HEK293 (cell line): ENCODE results near the gene LHFPL6.

Experiments used
- CTCF ChIA-PET: fragments of 350-600 bp; formaldehyde crosslinking; extraction: SDS; loops from one replicate; lab custom pipeline; 2021; ENCODE audit warnings: antibody characterized with exemption; lab: Yijun Ruan, JAX
- POLR2A ChIA-PET: fragments of 300-600 bp; formaldehyde crosslinking; extraction: SDS; loops from one replicate; lab custom pipeline; 2020; ENCODE audit warnings: antibody characterized with exemption, inconsistent platforms; lab: Yijun Ruan, JAX
- H3K27ac ChIP-seq: fragments of 200-500 bp; sonication (Bioruptor generic); 2 replicates; pipeline ENCODE4 v1.5.1; 2014; ENCODE audit warnings: low read depth, low read length, control low read depth, inconsistent platforms; ENCODE audit errors: extremely low read depth
- H3K36me3 ChIP-seq, 2 experiments: fragments of 200-500 bp in 1 of 2; sonication (Bioruptor generic) in 1 of 2; 1 replicate in 1 of 2; 2 replicates in 1 of 2; pipeline ENCODE4 v1.5.1; 2014 to 2017; ENCODE audit warnings: inconsistent platforms in 2 of 2, low read length in 2 of 2; ENCODE audit not compliant: control insufficient read depth in 2 of 2, insufficient read depth in 1 of 2
- H3K4me1 ChIP-seq: fragments of 200-500 bp; sonication (Bioruptor generic); 2 replicates; pipeline ENCODE4 v1.5.1; 2014; ENCODE audit warnings: mild to moderate bottlenecking, low read length, inconsistent platforms; ENCODE audit not compliant: control insufficient read depth, insufficient read depth
- H3K4me3 ChIP-seq: 2 replicates; pipeline ENCODE4 v1.5.1; 2011; ENCODE audit warnings: low read depth, mild to moderate bottlenecking, control low read depth, low read length, moderate library complexity
- H3K9me3 ChIP-seq: fragments of 200-500 bp; sonication (Bioruptor generic); 2 replicates; pipeline ENCODE4 v1.5.1; 2014; ENCODE audit warnings: low read depth, low read length, inconsistent platforms; ENCODE audit not compliant: control insufficient read depth, insufficient read depth
- BCL11B ChIP-seq: fragments of 450-650 bp; formaldehyde crosslinking; IDR thresholded peaks from 2 replicates; pipeline ENCODE4 v1.5.1; 2016; ENCODE audit warnings: low read depth, missing biosample characterization, missing genetic modification characterization
- IKZF3 ChIP-seq: fragments of 450-650 bp; IDR thresholded peaks from 2 replicates; pipeline ENCODE4 v1.5.0; 2018; ENCODE audit warnings: missing biosample characterization, mild to moderate bottlenecking, missing genetic modification characterization, moderate library complexity
- MYNN ChIP-seq: fragments of 450-650 bp; formaldehyde crosslinking; IDR thresholded peaks from 2 replicates; pipeline ENCODE4 v1.5.1; 2016; ENCODE audit warnings: missing biosample characterization, missing genetic modification characterization, borderline replicate concordance
- PRDM1 ChIP-seq: fragments of 450-650 bp; formaldehyde crosslinking; IDR thresholded peaks from 2 replicates; pipeline ENCODE4; 2016; ENCODE audit warnings: missing biosample characterization, missing genetic modification characterization
- PRDM6 ChIP-seq: fragments of 450-650 bp; formaldehyde crosslinking; IDR thresholded peaks from 2 replicates; pipeline ENCODE4 v1.5.1; 2017; ENCODE audit warnings: missing biosample characterization, missing genetic modification characterization
- SALL2 ChIP-seq: fragments of 450-650 bp; formaldehyde crosslinking; IDR thresholded peaks from 2 replicates; pipeline ENCODE4 v1.5.0; 2017; ENCODE audit warnings: missing biosample characterization, mild to moderate bottlenecking, missing genetic modification characterization, borderline replicate concordance
- TRIM28 ChIP-seq: IDR thresholded peaks from 2 replicates; pipeline ENCODE4 v1.6.1; 2011; ENCODE audit warnings: low read length, control low read depth, borderline replicate concordance
- YY1 ChIP-seq: fragments of 450-650 bp; formaldehyde crosslinking; IDR thresholded peaks from 2 replicates; pipeline ENCODE4 v1.5.1; 2018; ENCODE audit warnings: missing biosample characterization, missing genetic modification characterization
- YY2 ChIP-seq: fragments of 450-650 bp; formaldehyde crosslinking; IDR thresholded peaks from 2 replicates; pipeline ENCODE4 v1.5.1; 2016; ENCODE audit warnings: missing biosample characterization, missing genetic modification characterization
- ZBTB1 ChIP-seq: fragments of 450-650 bp; formaldehyde crosslinking; IDR thresholded peaks from 2 replicates; pipeline ENCODE4 v1.5.1; 2016; ENCODE audit warnings: missing biosample characterization, missing genetic modification characterization
- ZBTB20 ChIP-seq: fragments of 450-650 bp; formaldehyde crosslinking; IDR thresholded peaks from 2 replicates; pipeline ENCODE4 v1.5.1; 2016; ENCODE audit warnings: missing biosample characterization, missing genetic modification characterization
- ZBTB48 ChIP-seq: fragments of 450-650 bp; formaldehyde crosslinking; IDR thresholded peaks from 2 replicates; pipeline ENCODE4 v1.5.1; 2016; ENCODE audit warnings: missing biosample characterization, missing genetic modification characterization
- ZBTB8A ChIP-seq: fragments of 450-650 bp; formaldehyde crosslinking; IDR thresholded peaks from 2 replicates; pipeline ENCODE4 v1.5.1; 2016; ENCODE audit warnings: missing biosample characterization, missing genetic modification characterization
- ZFP41 ChIP-seq: fragments of 450-650 bp; formaldehyde crosslinking; IDR thresholded peaks from 2 replicates; pipeline ENCODE4 v1.5.1; 2016; ENCODE audit warnings: missing biosample characterization, missing genetic modification characterization, borderline replicate concordance
- ZIC2 ChIP-seq: fragments of 450-650 bp; formaldehyde crosslinking; IDR thresholded peaks from 2 replicates; pipeline ENCODE4 v1.5.1; 2016; ENCODE audit warnings: missing biosample characterization, missing genetic modification characterization
- ZNF202 ChIP-seq: fragments of 450-650 bp; formaldehyde crosslinking; IDR thresholded peaks from 2 replicates; pipeline ENCODE4 v1.5.1; 2016; ENCODE audit warnings: missing biosample characterization, missing genetic modification characterization, borderline replicate concordance
- ZNF223 ChIP-seq: fragments of 450-650 bp; formaldehyde crosslinking; IDR thresholded peaks from 2 replicates; pipeline ENCODE4 v1.5.1; 2016; ENCODE audit warnings: missing biosample characterization, missing genetic modification characterization
- ZNF324 ChIP-seq: fragments of 450-650 bp; formaldehyde crosslinking; IDR thresholded peaks from 2 replicates; pipeline ENCODE4 v1.5.1; 2016; ENCODE audit warnings: missing biosample characterization, missing genetic modification characterization
- ZNF341 ChIP-seq: fragments of 450-650 bp; formaldehyde crosslinking; IDR thresholded peaks from 2 replicates; pipeline ENCODE4; 2016; ENCODE audit warnings: low read depth, missing biosample characterization, missing genetic modification characterization
- ZNF530 ChIP-seq: fragments of 450-650 bp; formaldehyde crosslinking; IDR thresholded peaks from 2 replicates; pipeline ENCODE4 v1.5.1; 2016; ENCODE audit warnings: low read depth, missing biosample characterization, missing genetic modification characterization
- ZNF549 ChIP-seq: fragments of 450-650 bp; IDR thresholded peaks from 2 replicates; pipeline ENCODE4 v1.5.1; 2018; ENCODE audit warnings: missing biosample characterization, missing genetic modification characterization, mild to moderate bottlenecking, inconsistent platforms, moderate library complexity
- ZNF571 ChIP-seq: fragments of 450-650 bp; formaldehyde crosslinking; IDR thresholded peaks from 2 replicates; pipeline ENCODE4 v1.5.0; 2017; ENCODE audit warnings: missing biosample characterization, missing genetic modification characterization
- ZNF670 ChIP-seq: fragments of 450-650 bp; formaldehyde crosslinking; IDR thresholded peaks from 2 replicates; pipeline ENCODE4 v1.5.1; 2016; ENCODE audit warnings: missing biosample characterization, missing genetic modification characterization, low read depth
- ZNF776 ChIP-seq: fragments of 450-650 bp; formaldehyde crosslinking; IDR thresholded peaks from 2 replicates; pipeline ENCODE4 v1.5.0; 2017; ENCODE audit warnings: missing biosample characterization, missing genetic modification characterization, borderline replicate concordance
- TF ChIP-seq, protein P1 (sequence below): fragments of 450-650 bp; formaldehyde crosslinking; IDR thresholded peaks from 2 replicates; pipeline ENCODE4 v1.5.1; 2016; ENCODE audit warnings: missing biosample characterization, missing genetic modification characterization
- TF ChIP-seq, protein P2 (sequence below): IDR thresholded peaks from 2 replicates; pipeline ENCODE4 v1.6.1; 2011; ENCODE audit warnings: mild to moderate bottlenecking, low read depth, low read length, borderline replicate concordance
- TF ChIP-seq, protein P3 (sequence below): fragments of 450-650 bp; formaldehyde crosslinking; IDR thresholded peaks from 2 replicates; pipeline ENCODE4 v1.5.1; 2016; ENCODE audit warnings: missing biosample characterization, missing genetic modification characterization
- TF ChIP-seq, protein P4 (sequence below): fragments of 450-650 bp; formaldehyde crosslinking; IDR thresholded peaks from 2 replicates; pipeline ENCODE4 v1.5.1; 2016; ENCODE audit warnings: missing biosample characterization, missing genetic modification characterization
- TF ChIP-seq, protein P5 (sequence below): fragments of 450-650 bp; formaldehyde crosslinking; IDR thresholded peaks from 2 replicates; pipeline ENCODE4 v1.5.1; 2017; ENCODE audit warnings: missing biosample characterization, missing genetic modification characterization

The LHFPL6 gene

DNA sequence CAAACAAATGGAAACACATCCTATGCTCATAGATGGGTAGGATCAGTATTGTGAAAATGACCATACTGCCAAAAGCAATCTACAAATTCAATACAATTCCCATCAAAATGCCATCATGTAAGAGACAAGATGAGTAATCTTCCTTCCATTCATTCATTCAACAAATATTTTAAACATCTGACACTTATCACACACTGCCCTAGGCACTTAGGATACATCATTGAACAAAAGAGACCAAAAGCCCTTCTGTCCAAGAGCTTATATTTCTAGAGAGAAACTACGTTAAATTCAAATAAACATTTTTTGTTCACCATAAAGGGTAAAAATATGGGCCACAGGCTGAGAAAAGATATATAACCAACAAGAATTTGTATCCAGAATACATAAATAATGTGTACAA lies 20.5 kb upstream of the LHFPL6 start:
- Histone ChIP-seq H3K36me3 (no peaks in the 10 kb centered on the region), H3K27ac (no peak overlapping the region), H3K9me3 (no peaks in the 10 kb centered on the region), H3K4me3 (no peak overlapping the region), H3K4me1 (no peaks in the 10 kb centered on the region)
- TF ChIP-seq PRDM6 (tag by site-specific recombination): no peak
- TF ChIP-seq MYNN (tag by site-specific recombination): no peak
- TF ChIP-seq, protein P1, sequence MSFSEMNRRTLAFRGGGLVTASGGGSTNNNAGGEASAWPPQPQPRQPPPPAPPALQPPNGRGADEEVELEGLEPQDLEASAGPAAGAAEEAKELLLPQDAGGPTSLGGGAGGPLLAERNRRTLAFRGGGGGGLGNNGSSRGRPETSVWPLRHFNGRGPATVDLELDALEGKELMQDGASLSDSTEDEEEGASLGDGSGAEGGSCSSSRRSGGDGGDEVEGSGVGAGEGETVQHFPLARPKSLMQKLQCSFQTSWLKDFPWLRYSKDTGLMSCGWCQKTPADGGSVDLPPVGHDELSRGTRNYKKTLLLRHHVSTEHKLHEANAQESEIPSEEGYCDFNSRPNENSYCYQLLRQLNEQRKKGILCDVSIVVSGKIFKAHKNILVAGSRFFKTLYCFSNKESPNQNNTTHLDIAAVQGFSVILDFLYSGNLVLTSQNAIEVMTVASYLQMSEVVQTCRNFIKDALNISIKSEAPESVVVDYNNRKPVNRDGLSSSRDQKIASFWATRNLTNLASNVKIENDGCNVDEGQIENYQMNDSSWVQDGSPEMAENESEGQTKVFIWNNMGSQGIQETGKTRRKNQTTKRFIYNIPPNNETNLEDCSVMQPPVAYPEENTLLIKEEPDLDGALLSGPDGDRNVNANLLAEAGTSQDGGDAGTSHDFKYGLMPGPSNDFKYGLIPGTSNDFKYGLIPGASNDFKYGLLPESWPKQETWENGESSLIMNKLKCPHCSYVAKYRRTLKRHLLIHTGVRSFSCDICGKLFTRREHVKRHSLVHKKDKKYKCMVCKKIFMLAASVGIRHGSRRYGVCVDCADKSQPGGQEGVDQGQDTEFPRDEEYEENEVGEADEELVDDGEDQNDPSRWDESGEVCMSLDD: no peak
- no peak for TF ChIP-seq ZBTB20
- no peak for TF ChIP-seq YY2 (tag by site-specific recombination)
- TF ChIP-seq ZFP41 (tag by site-specific recombination): no peak
- TF ChIP-seq ZNF776 (tag by site-specific recombination): no peak
- TF ChIP-seq ZBTB48 (tag by site-specific recombination): no peak
- TF ChIP-seq YY1: no peak
- TF ChIP-seq PRDM1: no peak
- TF ChIP-seq, protein P2, sequence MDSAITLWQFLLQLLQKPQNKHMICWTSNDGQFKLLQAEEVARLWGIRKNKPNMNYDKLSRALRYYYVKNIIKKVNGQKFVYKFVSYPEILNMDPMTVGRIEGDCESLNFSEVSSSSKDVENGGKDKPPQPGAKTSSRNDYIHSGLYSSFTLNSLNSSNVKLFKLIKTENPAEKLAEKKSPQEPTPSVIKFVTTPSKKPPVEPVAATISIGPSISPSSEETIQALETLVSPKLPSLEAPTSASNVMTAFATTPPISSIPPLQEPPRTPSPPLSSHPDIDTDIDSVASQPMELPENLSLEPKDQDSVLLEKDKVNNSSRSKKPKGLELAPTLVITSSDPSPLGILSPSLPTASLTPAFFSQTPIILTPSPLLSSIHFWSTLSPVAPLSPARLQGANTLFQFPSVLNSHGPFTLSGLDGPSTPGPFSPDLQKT: no peak
- no peak for TF ChIP-seq ZNF341 (tag by site-specific recombination)
- TF ChIP-seq ZNF549 (tag by site-specific recombination): no peak
- TF ChIP-seq, protein P3, sequence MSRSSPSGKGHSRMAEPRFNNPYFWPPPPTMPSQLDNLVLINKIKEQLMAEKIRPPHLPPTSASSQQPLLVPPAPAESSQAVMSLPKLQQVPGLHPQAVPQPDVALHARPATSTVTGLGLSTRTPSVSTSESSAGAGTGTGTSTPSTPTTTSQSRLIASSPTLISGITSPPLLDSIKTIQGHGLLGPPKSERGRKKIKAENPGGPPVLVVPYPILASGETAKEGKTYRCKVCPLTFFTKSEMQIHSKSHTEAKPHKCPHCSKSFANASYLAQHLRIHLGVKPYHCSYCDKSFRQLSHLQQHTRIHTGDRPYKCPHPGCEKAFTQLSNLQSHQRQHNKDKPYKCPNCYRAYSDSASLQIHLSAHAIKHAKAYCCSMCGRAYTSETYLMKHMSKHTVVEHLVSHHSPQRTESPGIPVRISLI (tag by site-specific recombination): no peak
- TF ChIP-seq ZNF324 (tag by site-specific recombination): no peak
- TF ChIP-seq ZNF670: no peak
- no peak for TF ChIP-seq BCL11B (tag by site-specific recombination)
- TF ChIP-seq TRIM28: no peak
- TF ChIP-seq ZNF571 (tag by site-specific recombination): no peak
- no peak for TF ChIP-seq ZBTB1 (tag by site-specific recombination)
- ChIA-PET POLR2A (no interaction called here), CTCF (interaction anchor here (0.7 kb wide), 1 partner anchor 18 kb away, joined by 4 read pairs; no protein-coding TSS in a partner anchor)

- Histone ChIP-seq H3K27ac (no peak overlapping the region), H3K9me3 (no peaks in the 10 kb centered on the region), H3K4me1 (no peaks in the 10 kb centered on the region), H3K36me3 (no peaks in the 10 kb centered on the region), H3K4me3 (no peak overlapping the region)
- CTCF ChIA-PET: interaction anchor here (0.8 to 1.0 kb wide), 2 partner anchors 166 to 427 kb away, joined by 3 read pairs; no protein-coding TSS in a partner anchor
- no peak for TF ChIP-seq ZNF530 (tag by site-specific recombination)
- TF ChIP-seq ZNF202 (tag by site-specific recombination): no peak
- TF ChIP-seq ZIC2 (tag by site-specific recombination): no peak
- no peak for TF ChIP-seq SALL2 (tag by site-specific recombination)
- TF ChIP-seq ZBTB8A (tag by site-specific recombination): no peak
- no peak for TF ChIP-seq ZNF223 (tag by site-specific recombination)
- TF ChIP-seq, protein P4, sequence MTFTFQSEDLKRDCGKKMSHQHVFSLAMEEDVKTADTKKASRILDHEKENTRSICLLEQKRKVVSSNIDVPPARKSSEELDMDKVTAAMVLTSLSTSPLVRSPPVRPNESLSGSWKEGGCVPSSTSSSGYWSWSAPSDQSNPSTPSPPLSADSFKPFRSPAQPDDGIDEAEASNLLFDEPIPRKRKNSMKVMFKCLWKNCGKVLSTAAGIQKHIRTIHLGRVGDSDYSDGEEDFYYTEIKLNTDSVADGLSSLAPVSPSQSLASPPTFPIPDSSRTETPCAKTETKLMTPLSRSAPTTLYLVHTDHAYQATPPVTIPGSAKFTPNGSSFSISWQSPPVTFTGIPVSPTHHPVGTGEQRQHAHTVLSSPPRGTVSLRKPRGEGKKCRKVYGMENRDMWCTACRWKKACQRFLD (tag by site-specific recombination): no peak
- TF ChIP-seq IKZF3 (tag by site-specific recombination): no peak
- TF ChIP-seq, protein P5, sequence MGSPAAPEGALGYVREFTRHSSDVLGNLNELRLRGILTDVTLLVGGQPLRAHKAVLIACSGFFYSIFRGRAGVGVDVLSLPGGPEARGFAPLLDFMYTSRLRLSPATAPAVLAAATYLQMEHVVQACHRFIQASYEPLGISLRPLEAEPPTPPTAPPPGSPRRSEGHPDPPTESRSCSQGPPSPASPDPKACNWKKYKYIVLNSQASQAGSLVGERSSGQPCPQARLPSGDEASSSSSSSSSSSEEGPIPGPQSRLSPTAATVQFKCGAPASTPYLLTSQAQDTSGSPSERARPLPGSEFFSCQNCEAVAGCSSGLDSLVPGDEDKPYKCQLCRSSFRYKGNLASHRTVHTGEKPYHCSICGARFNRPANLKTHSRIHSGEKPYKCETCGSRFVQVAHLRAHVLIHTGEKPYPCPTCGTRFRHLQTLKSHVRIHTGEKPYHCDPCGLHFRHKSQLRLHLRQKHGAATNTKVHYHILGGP: no peak
- POLR2A ChIA-PET: interaction anchor here (0.6 kb wide), 1 partner anchor 1617 kb away, joined by 3 read pairs; no protein-coding TSS in a partner anchor
These were observed 15.6 kb upstream of the LHFPL6 start for GRCh38 chr13:39618561-39618960.
